ENCODE data around the gene UTP15. TPM values are rescaled to one million over a fixed set of nuclear protein-coding genes. Genes with fewer than 3 reads are reported as not detected.

UTP15 gene
- total RNA-seq, 4 donors from 2014 or later: 8.3 to 26.9 (median 15.4) TPM

DNA sequence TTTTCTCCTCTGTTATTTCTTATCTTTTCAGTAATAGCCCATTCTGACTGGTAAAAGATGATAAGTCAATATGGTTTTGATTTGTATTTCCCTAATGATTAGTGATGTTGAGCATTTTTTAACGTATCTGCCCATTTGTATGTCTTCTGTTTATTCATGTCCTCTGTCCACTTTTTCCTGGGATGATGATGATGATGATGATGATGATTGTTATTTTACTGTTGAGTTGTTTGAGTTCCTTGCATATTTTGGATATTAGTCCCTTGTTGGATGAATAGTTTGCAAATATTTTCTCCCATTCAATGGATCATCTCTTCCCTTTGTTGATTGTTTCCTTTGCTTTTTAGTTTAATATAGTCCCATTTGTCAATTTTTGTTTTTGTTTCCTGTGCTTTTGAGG is 27.0 kb downstream of the UTP15 start:
- in situ Hi-C loops (cut with MboI; ENCODE audit: low sequenced_read_pairs in 4 of 4): loop anchor here (5.0 kb wide), 1 partner anchor 200 kb away; no protein-coding TSS in a partner anchor
- TF ChIP-seq, protein P1, sequence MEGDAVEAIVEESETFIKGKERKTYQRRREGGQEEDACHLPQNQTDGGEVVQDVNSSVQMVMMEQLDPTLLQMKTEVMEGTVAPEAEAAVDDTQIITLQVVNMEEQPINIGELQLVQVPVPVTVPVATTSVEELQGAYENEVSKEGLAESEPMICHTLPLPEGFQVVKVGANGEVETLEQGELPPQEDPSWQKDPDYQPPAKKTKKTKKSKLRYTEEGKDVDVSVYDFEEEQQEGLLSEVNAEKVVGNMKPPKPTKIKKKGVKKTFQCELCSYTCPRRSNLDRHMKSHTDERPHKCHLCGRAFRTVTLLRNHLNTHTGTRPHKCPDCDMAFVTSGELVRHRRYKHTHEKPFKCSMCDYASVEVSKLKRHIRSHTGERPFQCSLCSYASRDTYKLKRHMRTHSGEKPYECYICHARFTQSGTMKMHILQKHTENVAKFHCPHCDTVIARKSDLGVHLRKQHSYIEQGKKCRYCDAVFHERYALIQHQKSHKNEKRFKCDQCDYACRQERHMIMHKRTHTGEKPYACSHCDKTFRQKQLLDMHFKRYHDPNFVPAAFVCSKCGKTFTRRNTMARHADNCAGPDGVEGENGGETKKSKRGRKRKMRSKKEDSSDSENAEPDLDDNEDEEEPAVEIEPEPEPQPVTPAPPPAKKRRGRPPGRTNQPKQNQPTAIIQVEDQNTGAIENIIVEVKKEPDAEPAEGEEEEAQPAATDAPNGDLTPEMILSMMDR (IDR thresholded peaks at IDR 0.05 in 4 of 5, conservative IDR thresholded peaks at IDR 0.05 in 1 of 5): no peak
- no peak for TF ChIP-seq POLR2A (IDR thresholded peaks at IDR 0.05)
- Histone ChIP-seq H3K27me3 (no peaks in the 10 kb centered on the region), H3K4me3 (no peak overlapping the region), H3K4me1 (no peaks in the 10 kb centered on the region), H3K27ac (no peak overlapping the region), H3K9me3 (no peaks in the 10 kb centered on the region), H3K36me3 (no peaks in the 10 kb centered on the region)
- intact Hi-C loops (cut with DNase I; ENCODE audit: low total_unique reads): no loop called here
- no peak for DNase-seq
- ATAC-seq: no peak

DNA sequence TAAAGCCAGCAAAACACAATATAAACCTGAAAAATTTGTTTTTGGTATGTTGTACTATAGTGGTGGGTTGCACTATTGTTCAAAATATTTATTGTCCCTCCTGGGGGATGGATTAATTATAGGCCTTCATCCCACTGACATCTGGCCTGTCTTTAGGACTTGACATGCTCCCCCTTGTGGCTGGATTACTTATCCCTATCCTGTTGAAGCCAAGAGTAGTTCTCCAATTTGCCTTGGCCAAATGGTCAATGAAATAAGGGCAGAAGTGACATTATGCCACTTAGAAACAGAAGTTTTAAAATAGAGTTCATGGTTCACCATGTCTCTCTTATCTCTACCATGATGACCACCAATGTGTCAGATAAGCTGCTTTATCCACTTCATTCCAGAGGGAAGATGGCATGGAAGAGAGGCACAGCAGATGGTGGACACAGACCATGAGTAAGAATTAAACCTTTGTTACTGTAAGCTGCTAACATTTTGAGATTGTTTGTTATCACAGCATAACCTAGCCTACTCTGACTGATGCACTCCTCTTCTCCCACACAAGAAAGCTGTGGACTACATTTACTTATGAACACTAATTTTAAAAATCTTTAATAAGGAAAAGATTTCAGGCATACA is 31.3 kb downstream of the UTP15 start:
- Histone ChIP-seq H3K4me3 (no peak overlapping the region), H3K27me3 (no peaks in the 10 kb centered on the region), H3K36me3 (no peaks in the 10 kb centered on the region), H3K27ac (no peak overlapping the region), H3K9me3 (no peaks in the 10 kb centered on the region), H3K4me1 (no peaks in the 10 kb centered on the region)
- no peak for TF ChIP-seq POLR2A (IDR thresholded peaks at IDR 0.05)
- TF ChIP-seq, protein P1 (IDR thresholded peaks at IDR 0.05 in 4 of 5, conservative IDR thresholded peaks at IDR 0.05 in 1 of 5): peak in 3 of 5 experiments; percentile 13 to 41 (median 28)
- DNase-seq (no peak), ATAC-seq (no peak)
- in situ Hi-C loops (cut with MboI; ENCODE audit: low sequenced_read_pairs in 4 of 4) (no loop called here), intact Hi-C loops (cut with DNase I; ENCODE audit: low total_unique reads) (no loop called here)

DNA sequence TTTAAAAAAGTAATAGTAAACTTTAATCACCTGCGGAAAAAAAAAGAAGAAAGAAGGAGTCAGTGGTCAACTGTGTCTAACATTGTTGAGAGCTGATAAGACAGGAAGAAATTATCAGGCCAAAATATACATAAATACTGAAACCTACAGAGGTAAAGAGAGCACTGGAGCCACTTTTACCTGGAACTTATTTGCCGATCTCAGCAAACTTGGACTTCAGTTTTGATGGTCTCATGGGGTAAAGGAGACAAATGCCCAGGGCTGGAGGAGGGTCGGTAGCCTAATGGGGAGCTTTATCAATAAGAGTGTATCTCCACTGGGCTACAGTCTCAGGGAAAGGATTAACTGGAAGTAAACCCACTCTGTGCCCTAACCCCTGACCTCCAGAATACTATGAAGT is 33.8 kb downstream of the UTP15 start:
- Histone ChIP-seq H3K4me3 (no peak overlapping the region), H3K27ac (no peak overlapping the region), H3K4me1 (no peaks in the 10 kb centered on the region), H3K9me3 (no peaks in the 10 kb centered on the region), H3K36me3 (no peaks in the 10 kb centered on the region), H3K27me3 (no peaks in the 10 kb centered on the region)
- ATAC-seq (no peak), DNase-seq (no peak)
- TF ChIP-seq, protein P1 (IDR thresholded peaks at IDR 0.05 in 4 of 5, conservative IDR thresholded peaks at IDR 0.05 in 1 of 5): no peak
- TF ChIP-seq POLR2A (IDR thresholded peaks at IDR 0.05): no peak
- in situ Hi-C loops (cut with MboI; ENCODE audit: low sequenced_read_pairs in 4 of 4): no loop called here
- intact Hi-C loops (cut with DNase I; ENCODE audit: low total_unique reads): no loop called here

DNA sequence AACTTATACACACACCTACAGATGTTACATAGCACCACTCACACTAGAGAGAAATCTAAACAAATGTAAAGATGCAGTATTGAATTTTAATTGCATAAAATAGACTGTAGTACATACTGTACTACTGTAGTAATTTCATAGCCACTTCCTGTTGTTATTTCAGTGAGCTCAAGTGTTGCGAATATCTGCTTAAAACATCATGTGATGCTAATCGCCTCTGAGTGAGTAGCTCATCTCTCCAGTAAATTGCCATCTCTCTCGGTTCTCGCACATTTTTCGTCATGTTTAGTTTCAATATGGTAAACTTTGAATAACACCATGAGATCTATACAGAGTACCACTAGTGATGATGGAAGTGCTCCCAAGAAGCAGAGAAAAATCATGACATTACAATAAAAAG is 38.5 kb downstream of the UTP15 start:
- TF ChIP-seq POLR2A (IDR thresholded peaks at IDR 0.05): no peak
- TF ChIP-seq, protein P1 (IDR thresholded peaks at IDR 0.05 in 4 of 5, conservative IDR thresholded peaks at IDR 0.05 in 1 of 5): no peak
- DNase-seq: no peak
- H3K4me1 ChIP-seq: no peaks in the 10 kb centered on the region
- in situ Hi-C loops (cut with MboI; ENCODE audit: low sequenced_read_pairs in 4 of 4): no loop called here
- intact Hi-C loops (cut with DNase I; ENCODE audit: low total_unique reads): no loop called here
- no peak overlapping the region for H3K27ac ChIP-seq
- H3K27me3 ChIP-seq: no peaks in the 10 kb centered on the region
- no peaks in the 10 kb centered on the region for H3K9me3 ChIP-seq
- no peak for ATAC-seq
- H3K36me3 ChIP-seq: no peaks in the 10 kb centered on the region
- no peak overlapping the region for H3K4me3 ChIP-seq

Measured in gastrocnemius medialis (tissue), 4 donors.